Neuronal stem cell (in vitro differentiated cells): ENCODE data around the gene PNPLA7.

ENCODE experiments used
- DNase-seq: peaks from one replicate; pipeline ENCODE4 v3.0.0-alpha.2; 2013; ENCODE audit warnings: low spot score
- H2AFZ ChIP-seq: one replicate; pipeline ENCODE4 v1.6.1; 2013; ENCODE audit warnings: mild to moderate bottlenecking, low read length, inconsistent platforms
- H2AK5ac ChIP-seq: 2 replicates; pipeline ENCODE4 v1.6.1; 2013; ENCODE audit warnings: low read depth, mild to moderate bottlenecking, inconsistent platforms, low read length, moderate library complexity, mixed read lengths
- H2BK120ac ChIP-seq: 2 replicates; pipeline ENCODE4 v1.6.1; 2013; ENCODE audit warnings: low read depth, mild to moderate bottlenecking, inconsistent platforms, low read length, moderate library complexity, mixed read lengths
- H2BK12ac ChIP-seq: one replicate; pipeline ENCODE4 v1.6.1; 2013; ENCODE audit warnings: low read length, inconsistent platforms
- H2BK15ac ChIP-seq: 2 replicates; pipeline ENCODE4 v1.6.1; 2013; ENCODE audit warnings: mild to moderate bottlenecking, low read length, inconsistent platforms, mixed read lengths
- H2BK5ac ChIP-seq: one replicate; pipeline ENCODE4 v1.6.1; 2013; ENCODE audit warnings: inconsistent platforms, mild to moderate bottlenecking, low read length, moderate library complexity
- H3K14ac ChIP-seq: one replicate; pipeline ENCODE4 v1.6.1; 2013; ENCODE audit warnings: low read length, inconsistent platforms
- H3K18ac ChIP-seq: 2 replicates; pipeline ENCODE4 v1.6.1; 2013; ENCODE audit warnings: low read length, inconsistent platforms
- H3K23ac ChIP-seq: 2 replicates; pipeline ENCODE4 v1.6.1; 2013; ENCODE audit warnings: low read depth, mild to moderate bottlenecking, mixed read lengths, low read length, inconsistent platforms; ENCODE audit not compliant: poor library complexity
- H3K27ac ChIP-seq: replicated peaks from 3 replicates; pipeline ENCODE4 v1.5.1; 2013; ENCODE audit warnings: low read length, inconsistent platforms
- H3K27me3 ChIP-seq, 3 experiments: 2 replicates each; pipeline ENCODE4 v1.6.1; 2013; ENCODE audit warnings: low read length in 3 of 3, mild to moderate bottlenecking in 2 of 3, inconsistent platforms in 1 of 3, low read depth in 1 of 3, mixed read lengths in 1 of 3, moderate library complexity in 1 of 3; ENCODE audit not compliant: control insufficient read depth in 3 of 3, insufficient read depth in 3 of 3
- H3K36me3 ChIP-seq, 2 donors: replicated peaks in 1 of 2; 2 replicates each; pipeline ENCODE4 v1.6.1; 2013; ENCODE audit warnings: low read length in 2 of 2; ENCODE audit not compliant: control insufficient read depth in 2 of 2, insufficient read depth in 2 of 2
- H3K4ac ChIP-seq: 2 replicates; pipeline ENCODE4 v1.6.1; 2013; ENCODE audit warnings: inconsistent platforms, mild to moderate bottlenecking, low read length, moderate library complexity
- H3K4me1 ChIP-seq, 2 donors: 1 replicate in 1 of 2; 2 replicates in 1 of 2; pipeline ENCODE4 v1.6.1; 2013; ENCODE audit warnings: low read length in 2 of 2, low read depth in 1 of 2; ENCODE audit not compliant: control insufficient read depth in 2 of 2, insufficient read depth in 1 of 2
- H3K4me2 ChIP-seq: one replicate; pipeline ENCODE4 v1.6.1; 2013; ENCODE audit warnings: mild to moderate bottlenecking, low read length, inconsistent platforms; ENCODE audit not compliant: insufficient read depth, poor library complexity, severe bottlenecking
- H3K4me3 ChIP-seq, 2 donors: 2 replicates each; pipeline ENCODE4 v1.5.1; 2013; ENCODE audit warnings: low read length in 2 of 2, mild to moderate bottlenecking in 2 of 2, inconsistent platforms in 1 of 2, moderate library complexity in 1 of 2
- H3K79me1 ChIP-seq: one replicate; pipeline ENCODE4 v1.6.1; 2013; ENCODE audit warnings: low read depth, mild to moderate bottlenecking, inconsistent platforms, low read length, moderate library complexity
- H3K9ac ChIP-seq: one replicate; pipeline ENCODE4 v1.6.1; 2013; ENCODE audit warnings: mild to moderate bottlenecking, low read depth, low read length, inconsistent platforms; ENCODE audit not compliant: poor library complexity
- H3K9me3 ChIP-seq, 2 donors: replicated peaks in 1 of 2; 2 replicates each; pipeline versions ENCODE3 to v1.6.1; 2013; ENCODE audit warnings: low read length in 2 of 2, mild to moderate bottlenecking in 2 of 2, inconsistent platforms in 1 of 2, low read depth in 1 of 2, mixed read lengths in 1 of 2, moderate library complexity in 1 of 2; ENCODE audit not compliant: control insufficient read depth in 2 of 2, insufficient read depth in 1 of 2
- H4K8ac ChIP-seq: one replicate; pipeline ENCODE4 v1.6.1; 2013; ENCODE audit warnings: low read depth, mild to moderate bottlenecking, inconsistent platforms, low read length, moderate library complexity
- H4K91ac ChIP-seq: one replicate; pipeline ENCODE4 v1.6.1; 2013; ENCODE audit warnings: low read length, low read depth, mild to moderate bottlenecking, inconsistent platforms; ENCODE audit not compliant: poor library complexity
- WGBS, 2 donors: extraction: QIAGEN DNeasy Blood & Tissue Kit; methylation state at CpG; one replicate each; pipeline ENCODE4 v1.1.7; 2013; ENCODE audit warnings: missing lambda C conversion rate in 2 of 2, mixed read lengths in 1 of 2; ENCODE audit not compliant: insufficient read length in 2 of 2, insufficient replicate concordance in 1 of 2; ENCODE audit errors: extremely low coverage in 2 of 2; 5-methylcytosine and 5-hydroxymethylcytosine counted together

PNPLA7 gene

DNA sequence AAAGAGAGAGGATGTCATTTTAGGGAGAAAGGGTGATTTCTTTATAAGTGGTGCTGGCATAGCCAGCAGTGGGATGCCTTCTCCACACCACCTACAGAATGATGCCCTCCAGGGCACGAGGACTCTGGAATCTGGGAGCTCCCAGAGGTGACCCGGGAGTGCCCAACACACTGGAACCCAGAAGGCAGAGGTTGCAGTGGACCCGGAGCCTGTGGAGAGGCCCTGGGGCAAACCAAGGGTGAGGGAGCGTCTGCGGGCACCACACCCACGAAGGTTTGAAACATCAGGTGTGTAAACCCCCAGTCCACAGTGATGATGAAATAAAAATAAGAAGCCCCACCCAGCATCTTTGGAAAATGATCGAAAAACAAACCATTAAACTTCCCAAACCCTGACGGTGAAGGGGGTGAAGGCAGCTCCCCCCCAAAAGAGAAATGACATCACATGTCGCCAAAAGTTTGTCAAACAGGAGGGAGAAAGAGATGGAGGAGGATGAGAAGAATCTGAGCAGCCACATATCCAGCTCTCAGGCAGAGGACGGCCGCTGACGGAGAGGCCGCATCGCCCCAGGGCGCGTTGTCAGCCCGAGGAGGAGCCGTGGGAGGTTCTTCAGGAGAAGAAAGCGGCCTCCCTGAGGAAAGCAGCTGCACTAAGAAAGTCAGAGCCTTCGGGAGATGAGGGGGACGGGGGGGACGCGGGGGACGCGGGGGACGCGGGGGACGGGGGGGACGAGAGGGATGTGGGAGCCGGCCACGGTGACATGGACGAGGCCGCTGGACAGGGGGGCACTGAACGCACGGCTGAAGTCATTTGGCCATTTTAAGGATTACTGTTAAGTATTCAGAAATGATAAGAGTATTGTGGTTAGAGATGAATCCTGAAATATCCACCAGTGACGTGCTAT, 47.9 kb downstream of the PNPLA7 start:
- H3K4me2 ChIP-seq, result no peak overlapping the region

DNA sequence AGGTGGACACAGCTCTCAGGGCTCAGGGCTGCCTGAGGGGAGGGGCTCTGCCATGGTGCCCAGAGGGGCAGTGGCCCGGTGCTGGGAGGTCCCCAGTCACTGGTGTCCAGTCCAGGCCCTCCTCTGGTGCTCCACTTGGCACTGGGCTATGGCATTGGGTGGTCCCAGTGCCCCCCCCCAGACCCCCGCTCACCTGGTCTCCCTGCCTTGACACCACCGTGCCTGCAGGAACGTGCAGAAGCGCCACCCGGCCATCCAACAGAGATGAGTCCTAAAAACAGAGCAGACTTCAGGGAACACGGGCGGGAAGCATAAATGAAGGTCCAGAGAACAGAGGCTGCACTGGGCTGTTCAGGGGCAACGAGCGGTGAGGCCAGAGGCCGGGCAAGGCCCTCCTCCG, 48.7 kb downstream of the PNPLA7 start:
- H3K4me1 ChIP-seq, result no peaks in the 10 kb centered on the region
- H3K79me1 ChIP-seq, result no peaks in the 10 kb centered on the region
- no peak overlapping the region for H3K9ac ChIP-seq
- H3K14ac ChIP-seq, result no peak overlapping the region
- H2BK15ac ChIP-seq, result no peak overlapping the region
- no peak overlapping the region for H3K18ac ChIP-seq
- peak overlapping the region; percentile 81 for H2AK5ac ChIP-seq
- no peak overlapping the region for H2AFZ ChIP-seq
- H3K36me3 ChIP-seq, result no peaks in the 10 kb centered on the region
- no peak overlapping the region for H3K4ac ChIP-seq
- H3K4me3 ChIP-seq, result no peak overlapping the region
- H4K8ac ChIP-seq, result no peak overlapping the region
- WGBS, 2 donors, result no CpG with 5 or more reads among the region's 12 CpGs
- H3K9me3 ChIP-seq, result peaks cover 0 to 14% of the 10 kb centered on the region in 2 donors
- no peak overlapping the region for H2BK120ac ChIP-seq
- DNase-seq, result no peak
- H3K4me2 ChIP-seq, result no peak overlapping the region
- H4K91ac ChIP-seq, result no peak overlapping the region
- no peak overlapping the region for H3K27ac ChIP-seq
- H2BK12ac ChIP-seq, result no peak overlapping the region
- no peaks in the 10 kb centered on the region for H3K27me3 ChIP-seq
- no peak overlapping the region for H2BK5ac ChIP-seq
- H3K23ac ChIP-seq, result no peak overlapping the region

More for the DNA sequence above, 47.9 kb downstream of the PNPLA7 start:
- Histone ChIP-seq H3K23ac (no peak overlapping the region), H3K79me1 (no peaks in the 10 kb centered on the region), H3K4ac (no peak overlapping the region), H2BK5ac (no peak overlapping the region), H3K9ac (no peak overlapping the region), H2BK120ac (no peak overlapping the region), H2AK5ac (no peak overlapping the region), H3K14ac (no peak overlapping the region), H3K18ac (no peak overlapping the region), H2BK15ac (no peak overlapping the region), H2BK12ac (no peak overlapping the region), H4K8ac (peak overlapping the region; percentile 43), H4K91ac (no peak overlapping the region), H3K4me3 (no peak overlapping the region), H3K27ac (no peak overlapping the region), H3K36me3 (no peaks in the 10 kb centered on the region), H3K27me3 (no peaks in the 10 kb centered on the region), H2AFZ (no peak overlapping the region), H3K4me1 (no peaks in the 10 kb centered on the region), H3K9me3 (peaks cover 0 to 17% of the 10 kb centered on the region in 2 donors)
- no peak for DNase-seq
- no CpG with 5 or more reads among the region's 36 CpGs for WGBS, 2 donors

DNA sequence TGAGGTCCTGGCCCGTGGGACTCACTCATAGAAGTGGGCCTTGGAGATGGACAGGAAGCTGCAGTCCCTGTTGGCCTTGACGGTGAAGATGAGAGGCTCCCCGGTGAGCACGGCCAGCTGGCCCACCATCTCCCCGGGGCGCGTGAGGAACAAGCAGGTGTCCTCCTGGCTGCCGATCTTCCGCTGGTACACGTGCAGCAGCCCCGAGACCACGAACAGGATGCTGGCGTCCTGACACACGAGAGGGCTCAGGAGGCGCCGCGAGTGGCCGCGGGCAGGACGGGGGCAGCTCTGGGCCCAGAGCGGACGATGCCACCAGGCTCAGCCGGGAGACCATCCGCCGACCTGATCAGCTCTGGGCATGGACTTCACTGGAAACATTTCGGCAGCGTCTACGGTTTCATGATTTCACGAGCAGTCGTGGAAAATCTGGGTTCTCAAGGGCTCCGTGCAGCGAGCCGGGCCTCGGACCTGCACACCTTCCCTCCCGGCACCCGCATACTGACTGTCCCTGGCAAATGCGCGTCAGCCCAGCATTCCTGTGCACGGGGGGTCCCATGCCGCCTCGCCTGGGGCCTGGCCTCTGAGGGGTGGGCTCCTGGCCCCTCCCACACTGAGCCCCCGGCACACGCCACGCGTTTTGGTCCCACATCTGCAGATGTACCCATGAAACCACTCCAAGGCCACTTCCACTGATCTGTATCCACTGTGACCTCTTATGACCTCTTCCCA, 49.4 kb downstream of the PNPLA7 start:
- H3K9ac ChIP-seq, result peak overlapping the region; percentile 21
- no peaks in the 10 kb centered on the region for H3K36me3 ChIP-seq
- WGBS, 2 donors, result no CpG with 5 or more reads among the region's 45 CpGs
- peak overlapping the region; percentile 80 for H3K18ac ChIP-seq
- peak overlapping the region; percentile 81 for H2AK5ac ChIP-seq
- no peaks in the 10 kb centered on the region for H3K4me1 ChIP-seq
- no peak overlapping the region for H2AFZ ChIP-seq
- peak overlapping the region; percentile 75 for H2BK5ac ChIP-seq
- no peak overlapping the region for H3K14ac ChIP-seq
- peak overlapping the region in 1 of 2 donors; percentile 59 for H3K4me3 ChIP-seq
- H2BK15ac ChIP-seq, result no peak overlapping the region
- no peaks in the 10 kb centered on the region for H3K27me3 ChIP-seq
- no peak overlapping the region for H4K8ac ChIP-seq
- no peak overlapping the region for H2BK12ac ChIP-seq
- H3K79me1 ChIP-seq, result no peaks in the 10 kb centered on the region
- no peak overlapping the region for H3K4me2 ChIP-seq
- H4K91ac ChIP-seq, result no peak overlapping the region
- DNase-seq, result no peak
- H3K27ac ChIP-seq, result no peak overlapping the region
- H3K23ac ChIP-seq, result peak overlapping the region; percentile 43
- peaks cover 0 to 11% of the 10 kb centered on the region in 2 donors for H3K9me3 ChIP-seq
- H2BK120ac ChIP-seq, result no peak overlapping the region
- H3K4ac ChIP-seq, result peak overlapping the region; percentile 11
